Panc1 (cell line): ENCODE results near the gene GPS1. TPM values are rescaled to one million over a fixed set of nuclear protein-coding genes. Genes with fewer than 3 reads are reported as not detected.

Experiments
- ATAC-seq: fragments of 200-7000 bp; cut with Tn5 transposase; 2 replicates; pipeline ENCODE4 v1.9.1; 2020; ENCODE audit warnings: mild to moderate bottlenecking, moderate library complexity
- BruUV-seq: library from RNA; stranded (reverse); fragments of 400-500 nt; replicated peaks from 2 replicates; lab custom pipeline; 2021; lab: Mats Ljungman, UMichigan
- CTCF ChIA-PET: fragments of 300-600 bp; sonication (Branson Sonifier 250); formaldehyde crosslinking; loops from one replicate; lab custom pipeline; 2022; ENCODE audit warnings: antibody characterized with exemption; lab: Charles Lee
- POLR2A ChIA-PET: fragments of 300-600 bp; sonication (Branson Sonifier 250); formaldehyde crosslinking; loops from one replicate; lab custom pipeline; 2022; ENCODE audit warnings: antibody characterized with exemption; lab: Charles Lee
- DNase-seq: peaks from one replicate; pipeline ENCODE4 v3.0.0-alpha.2; 2010; ENCODE audit warnings: low read depth, low spot score
- H3K27ac ChIP-seq: 2 replicates; pipeline ENCODE4 v1.5.1; 2011; ENCODE audit warnings: mild to moderate bottlenecking, low read length, inconsistent platforms
- H3K27me3 ChIP-seq: fragments of 200-500 bp; sonication (Bioruptor generic); 2 replicates; pipeline ENCODE4 v1.6.0; 2014; ENCODE audit warnings: low read length, inconsistent platforms; ENCODE audit not compliant: control insufficient read depth, insufficient read depth
- H3K36me3 ChIP-seq: fragments of 200-500 bp; sonication (Bioruptor generic); 2 replicates; pipeline ENCODE4 v1.5.1; 2014; ENCODE audit warnings: inconsistent platforms, mild to moderate bottlenecking, low read length, moderate library complexity; ENCODE audit not compliant: control insufficient read depth, insufficient read depth
- H3K4me1 ChIP-seq: 2 replicates; pipeline ENCODE4 v1.5.1; 2011; ENCODE audit warnings: inconsistent platforms, mild to moderate bottlenecking, low read length, moderate library complexity; ENCODE audit not compliant: control insufficient read depth, insufficient read depth
- H3K4me3 ChIP-seq, 2 experiments: 2 replicates each; pipeline ENCODE4 v1.5.1; 2011 to 2012; ENCODE audit warnings: low read depth in 2 of 2, low read length in 2 of 2, mild to moderate bottlenecking in 2 of 2, inconsistent platforms in 1 of 2, moderate library complexity in 1 of 2
- H3K9me3 ChIP-seq: fragments of 200-500 bp; sonication (Bioruptor generic); 2 replicates; pipeline ENCODE4 v1.5.1; 2014; ENCODE audit warnings: low read depth, mild to moderate bottlenecking, inconsistent platforms, low read length, moderate library complexity; ENCODE audit not compliant: control insufficient read depth, insufficient read depth
- POLR2AphosphoS5 ChIP-seq: IDR thresholded peaks from 2 replicates; pipeline ENCODE4 v1.6.1; 2012; ENCODE audit warnings: mild to moderate bottlenecking, low read depth, low read length, moderate library complexity
- SIN3A ChIP-seq: IDR thresholded peaks from 2 replicates; pipeline ENCODE4 v1.6.1; 2012; ENCODE audit warnings: low read depth, mild to moderate bottlenecking, low read length, moderate library complexity, borderline replicate concordance; ENCODE audit not compliant: insufficient read depth
- TCF7L2 ChIP-seq: IDR thresholded peaks from 2 replicates; pipeline ENCODE4 v1.6.1; 2011; ENCODE audit warnings: mild to moderate bottlenecking, low read depth, low read length, inconsistent platforms
- in situ Hi-C: cut with HindIII; loops from 2 replicates; pipeline ENCODE4 v1.10.0; 2016; ENCODE audit warnings: low sequenced_read_pairs, low pct_unique_long_range_greater_than_20kb
- intact Hi-C: fragments of 100-400 bp; cut with micrococcal nuclease; formaldehyde crosslinking; loops from one replicate; pipeline ENCODE4 v1.10.0; 2022; ENCODE audit not compliant: unreplicated experiment
- total RNA-seq: library from RNA; stranded (reverse); gene quantifications from one replicate; pipeline ENCODE4 v1.2.1, GENCODE V29; 2021; ENCODE audit not compliant: unreplicated experiment
- TF ChIP-seq, protein P1 (sequence below): fragments of 450-650 bp; IDR thresholded peaks from 2 replicates; pipeline ENCODE4 v1.5.1; 2017; ENCODE audit warnings: mild to moderate bottlenecking
- TF ChIP-seq, protein P2 (sequence below), 2 experiments: IDR thresholded peaks; 2 replicates each; pipeline ENCODE4 v1.6.1; 2011 to 2012; ENCODE audit warnings: low read depth in 2 of 2, control low read depth in 1 of 2, low read length in 1 of 2, mild to moderate bottlenecking in 1 of 2, moderate library complexity in 1 of 2; ENCODE audit not compliant: insufficient read depth in 1 of 2

GPS1 gene
- total RNA-seq, 1 experiment from 2014 or later, result 175 TPM

DNA sequence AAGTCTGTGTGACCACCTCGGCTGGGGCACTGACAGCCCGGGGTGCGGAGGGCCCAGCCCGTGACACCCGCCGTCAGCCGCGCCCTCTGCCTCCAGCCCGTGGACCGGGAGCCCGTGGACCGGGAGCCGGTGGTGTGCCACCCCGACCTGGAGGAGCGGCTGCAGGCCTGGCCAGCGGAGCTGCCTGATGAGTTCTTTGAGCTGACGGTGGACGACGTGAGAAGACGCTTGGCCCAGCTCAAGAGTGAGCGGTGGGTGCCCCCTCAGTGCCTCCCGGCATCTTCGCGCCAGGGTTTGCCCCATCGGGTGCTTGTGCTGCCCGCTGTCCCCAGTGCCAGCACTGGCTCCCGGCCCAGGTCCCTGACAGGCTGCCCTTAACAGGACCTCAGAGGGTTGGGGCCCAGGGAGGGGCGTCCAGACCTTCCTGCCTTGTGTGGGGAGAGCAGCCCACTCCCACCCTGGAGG is 42.7 kb upstream of the GPS1 start:
- H3K4me3 ChIP-seq, result no peak overlapping the region
- intact Hi-C loops (no loop called here), in situ Hi-C loops (no loop called here)
- H3K27me3 ChIP-seq, result no peaks in the 10 kb centered on the region
- ChIA-PET CTCF (interaction anchor here (0.6 kb wide), 1 partner anchor 213 kb away, joined by 3 read pairs; no protein-coding TSS in a partner anchor), POLR2A (interaction anchor here (0.7 kb wide), 1 partner anchor 30 kb away, joined by 4 read pairs; no protein-coding TSS in a partner anchor)
- H3K27ac ChIP-seq, result no peak overlapping the region
- DNase-seq (no peak), ATAC-seq (no peak)
- BruUV-seq, result no TSS peak
- H3K4me1 ChIP-seq, result peaks cover 38% of the 10 kb centered on the region
- H3K36me3 ChIP-seq, result no peaks in the 10 kb centered on the region
- H3K9me3 ChIP-seq, result no peaks in the 10 kb centered on the region
- TF ChIP-seq, protein P1, sequence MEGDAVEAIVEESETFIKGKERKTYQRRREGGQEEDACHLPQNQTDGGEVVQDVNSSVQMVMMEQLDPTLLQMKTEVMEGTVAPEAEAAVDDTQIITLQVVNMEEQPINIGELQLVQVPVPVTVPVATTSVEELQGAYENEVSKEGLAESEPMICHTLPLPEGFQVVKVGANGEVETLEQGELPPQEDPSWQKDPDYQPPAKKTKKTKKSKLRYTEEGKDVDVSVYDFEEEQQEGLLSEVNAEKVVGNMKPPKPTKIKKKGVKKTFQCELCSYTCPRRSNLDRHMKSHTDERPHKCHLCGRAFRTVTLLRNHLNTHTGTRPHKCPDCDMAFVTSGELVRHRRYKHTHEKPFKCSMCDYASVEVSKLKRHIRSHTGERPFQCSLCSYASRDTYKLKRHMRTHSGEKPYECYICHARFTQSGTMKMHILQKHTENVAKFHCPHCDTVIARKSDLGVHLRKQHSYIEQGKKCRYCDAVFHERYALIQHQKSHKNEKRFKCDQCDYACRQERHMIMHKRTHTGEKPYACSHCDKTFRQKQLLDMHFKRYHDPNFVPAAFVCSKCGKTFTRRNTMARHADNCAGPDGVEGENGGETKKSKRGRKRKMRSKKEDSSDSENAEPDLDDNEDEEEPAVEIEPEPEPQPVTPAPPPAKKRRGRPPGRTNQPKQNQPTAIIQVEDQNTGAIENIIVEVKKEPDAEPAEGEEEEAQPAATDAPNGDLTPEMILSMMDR, result no peak
- TF ChIP-seq SIN3A (no peak), POLR2AphosphoS5 (no peak), TCF7L2 (no peak)
- TF ChIP-seq, protein P2, sequence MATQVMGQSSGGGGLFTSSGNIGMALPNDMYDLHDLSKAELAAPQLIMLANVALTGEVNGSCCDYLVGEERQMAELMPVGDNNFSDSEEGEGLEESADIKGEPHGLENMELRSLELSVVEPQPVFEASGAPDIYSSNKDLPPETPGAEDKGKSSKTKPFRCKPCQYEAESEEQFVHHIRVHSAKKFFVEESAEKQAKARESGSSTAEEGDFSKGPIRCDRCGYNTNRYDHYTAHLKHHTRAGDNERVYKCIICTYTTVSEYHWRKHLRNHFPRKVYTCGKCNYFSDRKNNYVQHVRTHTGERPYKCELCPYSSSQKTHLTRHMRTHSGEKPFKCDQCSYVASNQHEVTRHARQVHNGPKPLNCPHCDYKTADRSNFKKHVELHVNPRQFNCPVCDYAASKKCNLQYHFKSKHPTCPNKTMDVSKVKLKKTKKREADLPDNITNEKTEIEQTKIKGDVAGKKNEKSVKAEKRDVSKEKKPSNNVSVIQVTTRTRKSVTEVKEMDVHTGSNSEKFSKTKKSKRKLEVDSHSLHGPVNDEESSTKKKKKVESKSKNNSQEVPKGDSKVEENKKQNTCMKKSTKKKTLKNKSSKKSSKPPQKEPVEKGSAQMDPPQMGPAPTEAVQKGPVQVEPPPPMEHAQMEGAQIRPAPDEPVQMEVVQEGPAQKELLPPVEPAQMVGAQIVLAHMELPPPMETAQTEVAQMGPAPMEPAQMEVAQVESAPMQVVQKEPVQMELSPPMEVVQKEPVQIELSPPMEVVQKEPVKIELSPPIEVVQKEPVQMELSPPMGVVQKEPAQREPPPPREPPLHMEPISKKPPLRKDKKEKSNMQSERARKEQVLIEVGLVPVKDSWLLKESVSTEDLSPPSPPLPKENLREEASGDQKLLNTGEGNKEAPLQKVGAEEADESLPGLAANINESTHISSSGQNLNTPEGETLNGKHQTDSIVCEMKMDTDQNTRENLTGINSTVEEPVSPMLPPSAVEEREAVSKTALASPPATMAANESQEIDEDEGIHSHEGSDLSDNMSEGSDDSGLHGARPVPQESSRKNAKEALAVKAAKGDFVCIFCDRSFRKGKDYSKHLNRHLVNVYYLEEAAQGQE (IDR thresholded peaks at IDR 0.05; ENCODE audit: insufficient read depth in 1 of 2, low read depth in 2 of 2, low read length in 1 of 2), result no peak

DNA sequence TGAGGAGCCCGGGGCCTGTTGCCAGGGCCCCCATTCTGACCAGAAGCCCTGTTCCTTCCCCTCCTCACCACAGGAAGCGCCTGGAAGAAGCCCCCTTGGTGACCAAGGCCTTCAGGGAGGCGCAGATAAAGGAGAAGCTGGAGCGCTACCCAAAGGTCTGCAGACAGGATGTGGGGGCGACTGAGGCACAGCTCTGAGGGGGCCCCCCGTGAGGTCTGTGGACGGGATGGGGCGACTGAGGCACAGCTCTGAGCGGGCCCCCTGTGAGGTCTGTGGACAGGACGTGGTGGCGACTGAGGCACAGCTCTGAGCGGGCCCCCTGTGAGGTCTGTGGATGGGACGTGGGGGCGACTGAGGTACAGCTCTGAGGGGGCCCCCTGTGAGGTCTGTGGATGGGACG is 42.3 kb upstream of the GPS1 start:
- TF ChIP-seq SIN3A, result no peak
- TF ChIP-seq, protein P2 (IDR thresholded peaks at IDR 0.05; ENCODE audit: insufficient read depth in 1 of 2, low read depth in 2 of 2, low read length in 1 of 2), result no peak
- TF ChIP-seq, protein P1, result no peak
- no peak for TF ChIP-seq POLR2AphosphoS5
- TF ChIP-seq TCF7L2, result no peak
- Histone ChIP-seq H3K4me3 (no peak overlapping the region), H3K9me3 (no peaks in the 10 kb centered on the region), H3K4me1 (peaks cover 34% of the 10 kb centered on the region), H3K27me3 (no peaks in the 10 kb centered on the region), H3K27ac (no peak overlapping the region), H3K36me3 (no peaks in the 10 kb centered on the region)
- DNase-seq, result no peak
- in situ Hi-C loops, result no loop called here
- CTCF ChIA-PET, result no interaction called here
- intact Hi-C loops, result no loop called here
- POLR2A ChIA-PET, result interaction anchor here (0.7 kb wide), 1 partner anchor 31 kb away, joined by 4 read pairs; no protein-coding TSS in a partner anchor
- no peak for ATAC-seq
- no TSS peak for BruUV-seq
